Brain pericyte (primary cell): Measurements from ENCODE around the gene CBX6.

Source experiments
- DNase-seq: peaks from one replicate; pipeline ENCODE4 v3.0.0-alpha.2; 2012; ENCODE audit warnings: low read depth, low spot score

CBX6 gene

GRCh38 chr22:38819387-38819940 lies 52.6 kb downstream of the CBX6 start:
- DNase-seq = no peak

GRCh38 chr22:38817196-38817595 lies 54.8 kb downstream of the CBX6 start:
- DNase-seq = no peak

GRCh38 chr22:38815842-38816241 lies 56.2 kb downstream of the CBX6 start:
- no peak for DNase-seq
